RWPE2 (cell line): ENCODE data around the gene ARHGEF4.

Experiments used
- ATAC-seq: fragments of 200-7000 bp; cut with Tn5 transposase; 3 replicates; pipeline ENCODE4 v1.9.1; 2021; ENCODE audit warnings: low read depth
- DNase-seq: peaks from one replicate; pipeline ENCODE4 v3.0.0-alpha.2; 2020; ENCODE audit warnings: low spot score
- H3K27ac ChIP-seq: fragments of 450-650 bp; 2 replicates; pipeline ENCODE4 v1.5.1; 2017; ENCODE audit warnings: mild to moderate bottlenecking; ENCODE audit not compliant: poor library complexity, severe bottlenecking
- H3K27me3 ChIP-seq: fragments of 250-450 bp; sonication (Bioruptor Pico); 2 replicates; pipeline ENCODE4 v1.5.1; 2021; ENCODE audit warnings: mild to moderate bottlenecking, moderate library complexity; ENCODE audit not compliant: insufficient read depth, poor library complexity, severe bottlenecking
- H3K36me3 ChIP-seq: fragments of 250-450 bp; sonication (Bioruptor Pico); 2 replicates; pipeline ENCODE4 v1.5.1; 2020; ENCODE audit warnings: low read depth, mild to moderate bottlenecking, moderate library complexity
- H3K4me1 ChIP-seq: fragments of 250-450 bp; sonication (Bioruptor Pico); 2 replicates; pipeline ENCODE4 v1.5.1; 2021; ENCODE audit warnings: mild to moderate bottlenecking, moderate library complexity; ENCODE audit not compliant: insufficient read depth, poor library complexity, severe bottlenecking
- H3K4me3 ChIP-seq: fragments of 250-450 bp; sonication (Bioruptor Pico); 2 replicates; pipeline ENCODE4 v1.5.1; 2021; ENCODE audit warnings: mild to moderate bottlenecking, moderate library complexity; ENCODE audit not compliant: severe bottlenecking
- H3K9me3 ChIP-seq: fragments of 250-450 bp; sonication (Bioruptor Pico); 2 replicates; pipeline ENCODE4 v1.5.1; 2021; ENCODE audit warnings: mild to moderate bottlenecking, moderate library complexity; ENCODE audit not compliant: severe bottlenecking
- CTCF ChIP-seq: fragments of 450-650 bp; IDR thresholded peaks from one replicate; pipeline ENCODE4 v1.5.1; 2017; ENCODE audit warnings: mild to moderate bottlenecking, moderate library complexity; ENCODE audit not compliant: poor library complexity, severe bottlenecking

Gene ARHGEF4

GRCh38 chr2:130972410-130972809, 135.7 kb downstream of the ARHGEF4 start:
- DNase-seq, result no peak
- Histone ChIP-seq H3K36me3 (no peaks in the 10 kb centered on the region), H3K27me3 (no peaks in the 10 kb centered on the region), H3K4me3 (no peak overlapping the region), H3K4me1 (peaks cover 3% of the 10 kb centered on the region), H3K27ac (no peak overlapping the region), H3K9me3 (no peaks in the 10 kb centered on the region)
- ATAC-seq, result no peak
- TF ChIP-seq CTCF, result no peak

- ATAC-seq (no peak), DNase-seq (no peak)
- Histone ChIP-seq H3K9me3 (no peaks in the 10 kb centered on the region), H3K4me3 (no peak overlapping the region), H3K4me1 (peaks cover 3% of the 10 kb centered on the region), H3K27ac (no peak overlapping the region), H3K27me3 (no peaks in the 10 kb centered on the region), H3K36me3 (no peaks in the 10 kb centered on the region)
- TF ChIP-seq CTCF, result no peak
These were observed 139.0 kb downstream of the ARHGEF4 start for GRCh38 chr2:130975729-130976128.

GRCh38 chr2:130976591-130977237, 140.0 kb downstream of the ARHGEF4 start:
- DNase-seq, result no peak
- Histone ChIP-seq H3K27ac (no peak overlapping the region), H3K9me3 (no peaks in the 10 kb centered on the region), H3K4me3 (no peak overlapping the region), H3K36me3 (no peaks in the 10 kb centered on the region), H3K4me1 (no peaks in the 10 kb centered on the region), H3K27me3 (no peaks in the 10 kb centered on the region)
- ATAC-seq, result no peak
- no peak for TF ChIP-seq CTCF

GRCh38 chr2:130977461-130978050, 140.8 kb downstream of the ARHGEF4 start:
- H3K27ac ChIP-seq, result no peak overlapping the region
- no peaks in the 10 kb centered on the region for H3K27me3 ChIP-seq
- H3K9me3 ChIP-seq, result no peaks in the 10 kb centered on the region
- no peak for TF ChIP-seq CTCF
- DNase-seq (no peak), ATAC-seq (no peak)
- no peaks in the 10 kb centered on the region for H3K4me1 ChIP-seq
- no peak overlapping the region for H3K4me3 ChIP-seq
- H3K36me3 ChIP-seq, result no peaks in the 10 kb centered on the region

- ATAC-seq, result no peak
- no peak overlapping the region for H3K27ac ChIP-seq
- H3K4me3 ChIP-seq, result no peak overlapping the region
- no peaks in the 10 kb centered on the region for H3K4me1 ChIP-seq
- no peaks in the 10 kb centered on the region for H3K36me3 ChIP-seq
- H3K27me3 ChIP-seq, result no peaks in the 10 kb centered on the region
- H3K9me3 ChIP-seq, result no peaks in the 10 kb centered on the region
- no peak for DNase-seq
- TF ChIP-seq CTCF, result no peak
These were observed 145.0 kb downstream of the ARHGEF4 start for GRCh38 chr2:130981667-130982066.
